ENCODE data around the gene PTGFRN.

PTGFRN gene

DNA sequence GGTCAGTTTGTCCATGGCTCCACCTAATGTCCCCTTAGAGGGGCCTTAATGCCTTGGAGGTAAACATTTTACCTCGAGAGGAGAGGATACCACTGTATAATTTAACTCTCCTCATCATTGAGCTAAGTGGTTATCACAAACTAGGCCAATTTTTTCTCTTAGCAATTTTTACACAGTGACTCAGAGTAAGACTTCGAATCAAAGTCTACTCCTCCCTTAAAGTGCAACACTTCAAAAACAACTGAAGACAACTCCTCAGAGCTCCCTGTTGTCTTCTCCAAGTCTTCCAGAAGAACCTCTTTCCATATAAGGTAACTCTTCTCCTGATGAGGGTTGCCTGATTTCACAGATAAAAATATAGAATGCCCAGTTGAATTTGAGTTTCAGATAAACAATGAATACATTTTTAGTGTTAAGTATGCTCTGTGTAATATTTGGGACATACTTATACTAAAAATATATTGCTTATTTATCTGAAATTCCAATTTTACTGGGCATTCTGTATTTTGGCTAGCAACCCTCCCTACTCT lies 4.9 kb upstream of the PTGFRN start:
- no peaks in the 10 kb centered on the region for H3K36me3 ChIP-seq
- no peaks in the 10 kb centered on the region for H3K27me3 ChIP-seq
- H3K9me3 ChIP-seq, result no peaks in the 10 kb centered on the region
- peaks cover 0 to 8% (median 4%) of the 10 kb centered on the region in 4 donors for H3K4me1 ChIP-seq
- intact Hi-C loops (cut with DNase I; ENCODE audit: low total_unique reads), result no loop called here
- no peak for DNase-seq
- no peak for TF ChIP-seq CTCF (IDR thresholded peaks at IDR 0.05)
- H3K4me3 ChIP-seq, result no peak overlapping the region
- no peak overlapping the region for H3K27ac ChIP-seq

- TF ChIP-seq CTCF (IDR thresholded peaks at IDR 0.05), result no peak
- intact Hi-C loops (cut with DNase I; ENCODE audit: low total_unique reads), result no loop called here
- DNase-seq, result no peak
- no peaks in the 10 kb centered on the region for H3K9me3 ChIP-seq
- H3K4me3 ChIP-seq, result no peak overlapping the region
- H3K27ac ChIP-seq, result no peak overlapping the region
- H3K27me3 ChIP-seq, result no peaks in the 10 kb centered on the region
- H3K4me1 ChIP-seq, result peaks cover 0 to 19% (median 10%) of the 10 kb centered on the region in 4 donors
- H3K36me3 ChIP-seq, result no peaks in the 10 kb centered on the region
Measured at GRCh38 chr1:116906812-116907211, 2.9 kb upstream of the PTGFRN start.

DNA sequence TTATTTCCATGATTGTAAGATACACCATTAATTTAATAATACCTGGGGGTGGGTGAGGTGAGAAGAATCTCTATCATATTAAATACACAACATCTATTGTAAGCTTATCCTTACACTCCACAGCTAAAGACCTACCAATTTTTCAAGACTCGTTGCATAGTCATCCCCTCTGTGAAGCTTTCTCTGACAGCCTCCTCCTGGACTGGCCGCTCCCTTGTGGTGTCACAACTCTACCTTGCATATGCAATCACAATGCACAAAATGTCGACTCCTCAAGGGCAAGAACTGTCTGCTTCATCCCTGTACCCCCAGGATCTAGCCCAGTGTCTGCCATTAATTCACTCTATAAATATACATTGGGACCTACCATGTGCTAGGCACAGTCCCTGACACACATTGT lies 2.4 kb upstream of the PTGFRN start:
- Histone ChIP-seq H3K27ac (no peak overlapping the region), H3K4me1 (peaks cover 0 to 23% (median 10%) of the 10 kb centered on the region in 4 donors), H3K4me3 (no peak overlapping the region), H3K27me3 (no peaks in the 10 kb centered on the region), H3K36me3 (no peaks in the 10 kb centered on the region), H3K9me3 (no peaks in the 10 kb centered on the region)
- intact Hi-C loops (cut with DNase I; ENCODE audit: low total_unique reads), result no loop called here
- TF ChIP-seq CTCF (IDR thresholded peaks at IDR 0.05), result no peak
- DNase-seq, result no peak

DNA sequence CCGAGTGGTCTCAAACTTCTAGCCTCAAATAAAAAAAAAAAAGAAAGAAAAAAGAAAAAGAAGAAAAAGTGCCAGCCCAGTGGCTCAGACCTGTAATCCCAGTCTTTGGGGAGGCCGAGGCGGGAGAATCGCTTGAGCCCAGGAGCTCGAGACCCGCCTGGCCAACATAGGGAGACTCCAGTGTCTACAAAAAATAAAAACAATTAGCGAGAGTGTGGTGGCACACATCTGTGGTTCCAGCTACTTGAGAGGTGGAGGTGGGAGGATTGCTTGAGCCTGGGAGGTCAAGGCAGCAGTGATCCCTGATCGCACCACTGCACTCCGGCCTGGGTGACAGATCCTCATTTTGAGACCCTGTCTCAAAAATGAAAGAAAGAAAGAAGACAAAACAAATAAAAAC lies 1.4 kb upstream of the PTGFRN start:
- no peak overlapping the region for H3K4me3 ChIP-seq
- no peak for TF ChIP-seq CTCF (IDR thresholded peaks at IDR 0.05)
- intact Hi-C loops (cut with DNase I; ENCODE audit: low total_unique reads), result no loop called here
- H3K27ac ChIP-seq, result no peak overlapping the region
- no peak for DNase-seq
- no peaks in the 10 kb centered on the region for H3K27me3 ChIP-seq
- no peaks in the 10 kb centered on the region for H3K9me3 ChIP-seq
- H3K4me1 ChIP-seq, result peaks cover 0 to 24% (median 10%) of the 10 kb centered on the region in 4 donors
- no peaks in the 10 kb centered on the region for H3K36me3 ChIP-seq

GRCh38 chr1:116908820-116909511 lies 750 bp upstream of the PTGFRN start:
- Histone ChIP-seq H3K4me1 (peaks cover 0 to 24% (median 10%) of the 10 kb centered on the region in 4 donors), H3K27me3 (no peaks in the 10 kb centered on the region), H3K27ac (peak overlapping the region; percentile 61 to 68), H3K9me3 (no peaks in the 10 kb centered on the region), H3K4me3 (peak overlapping the region; percentile 52 to 56), H3K36me3 (no peaks in the 10 kb centered on the region)
- DNase-seq, result no peak
- intact Hi-C loops (cut with DNase I; ENCODE audit: low total_unique reads), result no loop called here
- TF ChIP-seq CTCF (IDR thresholded peaks at IDR 0.05), result no peak

Data from tibial artery (tissue), 4 donors.